Activated CD4-positive, alpha-beta T cell treated with anti-CD3 and anti-CD28 coated beads for 36 hours (primary cell): Measurements from ENCODE around the gene NCAM1. TPM values are rescaled to one million over a fixed set of nuclear protein-coding genes. Genes with fewer than 3 reads are reported as not detected.

ENCODE experiments used
- ATAC-seq: fragments of 200-7000 bp; cut with Tn5 transposase; one replicate; pipeline ENCODE4 v1.10.0; 2021; ENCODE audit warnings: mild to moderate bottlenecking, moderate library complexity
- CTCF ChIA-PET: fragments of 350-600 bp; sonication (Branson Sonifier 250); formaldehyde crosslinking; loops from one replicate; lab custom pipeline; 2021; ENCODE audit warnings: antibody characterized with exemption; lab: Charles Lee
- POLR2A ChIA-PET: fragments of 350-600 bp; sonication (Branson Sonifier 250); formaldehyde crosslinking; loops from one replicate; lab custom pipeline; 2021; ENCODE audit warnings: antibody characterized with exemption, inconsistent platforms; lab: Charles Lee
- DNase-seq: peaks from one replicate; pipeline ENCODE4 v3.0.0-alpha.2; 2020
- H3K27ac Mint-ChIP-seq: one replicate; pipeline ENCODE4 v1.8.0; 2021; ENCODE audit warnings: mixed read lengths
- H3K27me3 Mint-ChIP-seq: one replicate; pipeline ENCODE4 v1.8.0; 2021; ENCODE audit warnings: mixed read lengths
- H3K36me3 Mint-ChIP-seq: one replicate; pipeline ENCODE4 v1.8.0; 2021; ENCODE audit warnings: low read depth, mixed read lengths
- H3K4me1 Mint-ChIP-seq: one replicate; pipeline ENCODE4 v1.8.0; 2021; ENCODE audit warnings: mixed read lengths
- H3K4me3 Mint-ChIP-seq: one replicate; pipeline ENCODE4 v1.8.0; 2021; ENCODE audit warnings: mild to moderate bottlenecking, moderate library complexity, mixed read lengths
- H3K9me3 Mint-ChIP-seq: one replicate; pipeline ENCODE4 v1.8.0; 2021; ENCODE audit warnings: low read depth, mixed read lengths
- intact Hi-C, 2 experiments: fragments of 100-400 bp; cut with DNase I in 1 of 2; cut with micrococcal nuclease in 1 of 2; formaldehyde crosslinking; loops; one replicate each; pipeline versions ENCODE4 v1.14.2 to v1.15.1; 2022 to 2024; cut with DNase I, micrococcal nuclease
- total RNA-seq, 2 experiments: library from RNA; stranded (reverse); gene quantifications; one replicate each; pipeline ENCODE4 v1.2.3, GENCODE V29; 2021

The NCAM1 gene
- total RNA-seq, 2 experiments from 2014 or later: 0.09 to 0.14 TPM

DNA sequence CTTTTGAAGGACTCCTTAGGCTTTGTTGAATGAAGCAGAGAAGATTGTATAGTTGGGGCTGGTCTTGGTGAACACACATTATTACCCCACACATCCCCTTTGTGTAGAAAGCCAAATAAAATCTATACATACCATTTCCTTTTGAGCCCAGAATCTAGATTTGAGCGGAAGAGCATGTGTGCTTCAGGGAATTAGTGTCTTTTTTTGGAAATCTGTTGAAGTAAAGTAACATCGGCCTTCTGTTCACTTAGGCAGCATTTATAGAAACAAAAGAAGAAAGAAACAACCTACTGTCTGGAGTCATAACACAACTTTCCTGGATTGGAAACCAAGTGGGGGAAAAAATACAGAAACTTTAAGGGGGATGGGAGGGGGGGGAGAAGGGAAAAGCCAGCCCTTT is 315.2 kb downstream of the NCAM1 start:
- ChIA-PET CTCF (interaction anchor here (0.6 kb wide), 1 partner anchor 996 kb away, joined by 3 read pairs; no protein-coding TSS in a partner anchor), POLR2A (no interaction called here)
- Mint-ChIP-seq H3K27ac (no peak overlapping the region), H3K4me1 (no peaks in the 10 kb centered on the region), H3K4me3 (no peak overlapping the region), H3K27me3 (no peaks in the 10 kb centered on the region), H3K36me3 (no peaks in the 10 kb centered on the region), H3K9me3 (no peaks in the 10 kb centered on the region)
- ATAC-seq (no peak), DNase-seq (no peak)
- intact Hi-C loops: no loop called here

DNA sequence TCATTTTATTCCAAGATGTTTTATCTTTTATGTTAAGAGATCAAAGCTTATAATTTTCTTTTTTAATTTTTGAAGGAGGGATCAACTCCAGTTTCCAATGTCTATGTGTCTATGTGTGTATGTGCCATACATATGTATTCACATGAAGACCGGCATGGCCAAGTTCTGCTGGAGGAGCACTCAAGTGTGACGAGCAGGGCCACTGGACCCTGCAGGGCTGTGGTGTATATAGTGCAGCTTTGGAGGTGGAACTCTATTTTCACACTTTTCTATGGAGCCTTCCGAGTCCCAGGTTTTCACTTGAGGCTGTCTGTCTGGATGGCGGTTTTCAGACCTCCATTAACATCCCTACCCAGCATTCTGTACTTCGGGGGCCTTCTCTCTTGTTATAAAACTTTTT is 316.7 kb downstream of the NCAM1 start:
- H3K27me3 Mint-ChIP-seq: no peaks in the 10 kb centered on the region
- no peaks in the 10 kb centered on the region for H3K9me3 Mint-ChIP-seq
- CTCF ChIA-PET: interaction anchor here (0.6 to 0.8 kb wide), 2 partner anchors 171 to 762 kb away, joined by 3 to 5 read pairs; no protein-coding TSS in a partner anchor

DNA sequence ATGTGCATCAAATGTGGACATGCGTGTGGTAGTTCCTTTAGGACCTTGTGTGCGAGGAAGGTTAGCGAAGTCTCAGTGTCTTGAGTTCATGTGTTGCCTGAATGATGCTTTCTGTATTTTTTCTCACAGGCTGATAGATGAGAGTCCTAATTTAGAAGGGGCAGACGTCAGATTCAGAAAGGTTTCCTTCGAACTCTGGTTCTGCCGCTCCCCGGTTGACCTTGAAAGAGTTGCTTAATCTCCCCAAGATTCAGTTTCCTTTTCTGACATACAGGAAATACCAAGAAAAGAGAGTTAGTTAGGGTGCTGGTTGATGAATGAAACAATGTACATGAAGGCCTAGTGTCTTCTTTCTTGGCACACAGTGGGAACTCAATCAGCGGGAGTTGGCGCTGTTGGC is 317.3 kb downstream of the NCAM1 start:
- Mint-ChIP-seq H3K4me3 (no peak overlapping the region), H3K9me3 (no peaks in the 10 kb centered on the region), H3K36me3 (no peaks in the 10 kb centered on the region), H3K27me3 (no peaks in the 10 kb centered on the region), H3K27ac (no peak overlapping the region), H3K4me1 (no peaks in the 10 kb centered on the region)
- intact Hi-C loops: no loop called here
- ATAC-seq (no peak), DNase-seq (no peak)
- ChIA-PET CTCF (no interaction called here), POLR2A (no interaction called here)

More for the DNA sequence above, 316.7 kb downstream of the NCAM1 start:
- no peak overlapping the region for H3K4me3 Mint-ChIP-seq
- ATAC-seq: no peak
- POLR2A ChIA-PET: no interaction called here
- H3K36me3 Mint-ChIP-seq: no peaks in the 10 kb centered on the region
- no peak for DNase-seq
- intact Hi-C loops: no loop called here
- no peak overlapping the region for H3K27ac Mint-ChIP-seq
- no peaks in the 10 kb centered on the region for H3K4me1 Mint-ChIP-seq

DNA sequence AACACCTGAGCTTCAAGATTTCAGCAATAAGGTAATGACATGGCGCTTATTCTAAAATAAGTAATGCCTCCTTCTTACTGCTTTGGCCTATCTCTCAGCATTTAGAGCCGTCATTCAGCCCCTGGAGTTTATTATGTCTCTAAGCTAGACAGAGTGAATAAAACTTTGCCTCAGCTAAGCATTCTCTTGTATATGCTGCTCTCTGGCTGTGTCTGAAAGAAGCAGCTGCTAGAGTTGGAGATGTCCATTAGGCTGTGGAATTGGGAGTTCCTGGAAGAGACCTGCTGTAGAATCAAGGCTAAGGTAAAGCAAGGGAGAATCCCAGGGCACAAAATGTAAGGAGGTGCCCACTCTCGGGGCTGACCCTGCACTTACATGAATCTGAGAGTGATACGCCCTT is 317.7 kb downstream of the NCAM1 start:
- CTCF ChIA-PET: no interaction called here
- POLR2A ChIA-PET: no interaction called here
- no peak overlapping the region for H3K27ac Mint-ChIP-seq
- ATAC-seq (no peak), DNase-seq (no peak)
- no peaks in the 10 kb centered on the region for H3K4me1 Mint-ChIP-seq
- no peaks in the 10 kb centered on the region for H3K36me3 Mint-ChIP-seq
- H3K4me3 Mint-ChIP-seq: no peak overlapping the region
- no peaks in the 10 kb centered on the region for H3K27me3 Mint-ChIP-seq
- no peaks in the 10 kb centered on the region for H3K9me3 Mint-ChIP-seq
- intact Hi-C loops: no loop called here

DNA sequence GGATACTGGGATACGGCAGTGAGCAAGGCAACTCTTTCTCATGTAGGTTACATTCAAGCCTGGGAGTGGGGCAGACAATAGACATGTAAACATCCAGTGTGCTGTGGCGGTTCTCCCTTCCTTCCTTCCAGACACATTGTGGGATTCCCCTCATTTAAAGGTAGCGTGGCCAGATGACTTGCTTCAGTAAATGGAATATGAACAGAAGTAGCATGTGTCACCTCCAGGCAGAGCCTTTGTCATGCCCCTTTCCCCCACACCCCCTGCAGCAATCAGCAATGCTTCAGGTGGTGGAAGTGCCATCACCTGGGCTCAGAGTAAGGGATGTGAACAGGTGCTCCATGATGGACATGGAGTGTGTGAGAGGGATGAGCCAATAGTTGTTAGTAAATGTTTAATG is 318.4 kb downstream of the NCAM1 start:
- Mint-ChIP-seq H3K4me3 (no peak overlapping the region), H3K36me3 (no peaks in the 10 kb centered on the region), H3K27ac (no peak overlapping the region), H3K9me3 (no peaks in the 10 kb centered on the region), H3K27me3 (no peaks in the 10 kb centered on the region), H3K4me1 (no peaks in the 10 kb centered on the region)
- ATAC-seq: no peak
- ChIA-PET POLR2A (no interaction called here), CTCF (no interaction called here)
- DNase-seq: no peak
- intact Hi-C loops: no loop called here

DNA sequence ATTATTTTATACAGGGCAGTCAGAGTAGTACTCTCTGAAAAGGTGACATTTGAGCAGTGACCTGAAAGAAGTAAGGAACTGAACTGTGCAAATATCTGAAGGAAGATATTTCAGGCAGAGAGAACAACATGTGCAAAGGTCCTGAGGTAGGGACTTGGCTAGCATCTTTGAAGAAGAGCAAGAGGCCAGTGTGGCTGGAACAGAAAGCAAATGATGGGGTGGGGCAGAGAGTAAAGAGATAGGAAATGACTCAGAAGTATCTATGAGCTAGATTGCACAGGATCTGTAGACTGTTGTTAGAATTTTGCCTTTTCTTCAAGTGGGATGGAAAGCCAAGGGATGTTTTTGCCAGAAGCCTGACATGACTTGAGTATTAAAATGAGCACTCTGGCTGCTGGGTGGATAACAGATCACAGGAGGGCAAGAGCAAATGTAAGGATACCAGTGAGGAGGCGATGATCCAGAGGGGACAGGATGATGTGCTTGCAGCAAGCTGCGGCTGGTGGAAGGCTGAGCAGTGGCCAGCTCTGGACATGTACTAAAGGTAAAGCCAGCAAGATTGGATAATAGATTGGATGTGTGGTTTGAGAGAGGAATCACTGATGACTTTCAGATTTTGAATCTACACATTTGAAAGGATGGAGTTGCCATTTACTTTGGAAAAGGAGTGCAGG is 320.0 kb downstream of the NCAM1 start:
- no peak for ATAC-seq
- no peaks in the 10 kb centered on the region for H3K36me3 Mint-ChIP-seq
- no peaks in the 10 kb centered on the region for H3K4me1 Mint-ChIP-seq
- DNase-seq: no peak
- intact Hi-C loops: loop anchor here in 1 of 2 experiments (10.0 kb wide), 1 partner anchor 166 kb away; no protein-coding TSS in a partner anchor
- POLR2A ChIA-PET: no interaction called here
- no peak overlapping the region for H3K4me3 Mint-ChIP-seq
- H3K9me3 Mint-ChIP-seq: no peaks in the 10 kb centered on the region
- H3K27me3 Mint-ChIP-seq: no peaks in the 10 kb centered on the region
- CTCF ChIA-PET: interaction anchor here (1.8 kb wide), 1 partner anchor 693 kb away, joined by 5 read pairs; no protein-coding TSS in a partner anchor
- no peak overlapping the region for H3K27ac Mint-ChIP-seq

DNA sequence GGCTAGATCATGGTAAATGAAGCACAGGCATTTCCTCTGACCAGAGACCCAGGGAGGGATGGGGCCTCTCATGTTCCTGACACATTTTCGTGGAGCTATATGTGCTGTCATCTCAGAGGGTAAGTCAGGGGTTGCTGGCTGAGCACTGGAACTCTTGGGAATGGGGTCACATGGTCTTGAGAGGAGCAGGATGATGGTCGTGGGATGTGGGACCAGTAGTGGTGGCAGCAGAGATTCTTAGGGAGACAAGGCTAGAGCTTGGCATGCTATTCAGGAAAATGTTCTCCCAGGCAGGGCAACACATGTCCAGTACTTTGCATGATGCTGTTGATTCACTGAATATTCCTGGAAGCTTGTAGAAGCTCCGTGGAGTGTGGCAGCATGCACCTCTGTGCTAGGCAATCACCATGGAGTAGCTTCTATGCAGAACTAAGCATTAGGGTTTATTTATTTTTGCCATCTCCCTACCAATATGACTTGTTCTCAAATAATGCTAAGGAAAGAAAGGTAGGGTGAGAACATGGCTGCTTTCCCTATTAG is 321.7 kb downstream of the NCAM1 start:
- H3K36me3 Mint-ChIP-seq: no peaks in the 10 kb centered on the region
- no peak overlapping the region for H3K4me3 Mint-ChIP-seq
- ATAC-seq: no peak
- CTCF ChIA-PET: interaction anchor here (0.6 to 1.8 kb wide), 3 partner anchors 695 to 1040 kb away, joined by 3 to 5 read pairs (median 5); no protein-coding TSS in a partner anchor
- POLR2A ChIA-PET: no interaction called here
- no peaks in the 10 kb centered on the region for H3K4me1 Mint-ChIP-seq
- H3K9me3 Mint-ChIP-seq: no peaks in the 10 kb centered on the region
- H3K27ac Mint-ChIP-seq: no peak overlapping the region
- no peaks in the 10 kb centered on the region for H3K27me3 Mint-ChIP-seq
- no peak for DNase-seq
- intact Hi-C loops: loop anchor here in 1 of 2 experiments (10.0 kb wide), 1 partner anchor 168 kb away; no protein-coding TSS in a partner anchor

DNA sequence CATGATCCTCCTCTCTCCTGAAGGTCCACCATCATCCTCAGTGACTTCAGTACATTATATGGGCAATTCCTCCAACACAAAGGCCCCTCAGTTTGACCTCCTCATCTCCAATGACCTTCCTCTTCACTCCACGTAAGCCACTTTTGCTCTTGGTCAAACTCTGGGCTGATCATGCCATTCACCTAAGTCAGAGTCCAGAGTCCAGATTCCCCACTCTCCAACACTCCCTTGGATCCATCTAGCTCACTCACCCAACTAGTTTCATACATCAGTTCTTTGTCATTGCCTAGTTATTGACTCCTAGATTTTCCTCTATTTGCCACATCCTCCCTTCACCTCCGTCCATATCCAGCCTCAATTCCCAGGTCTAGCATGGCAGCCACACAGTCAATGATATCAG is 322.7 kb downstream of the NCAM1 start:
- no peak for ATAC-seq
- no peaks in the 10 kb centered on the region for H3K27me3 Mint-ChIP-seq
- no peaks in the 10 kb centered on the region for H3K9me3 Mint-ChIP-seq
- no peak for DNase-seq
- no peaks in the 10 kb centered on the region for H3K36me3 Mint-ChIP-seq
- ChIA-PET CTCF (no interaction called here), POLR2A (no interaction called here)
- intact Hi-C loops: loop anchor here in 1 of 2 experiments (10.0 kb wide), 1 partner anchor 169 kb away; no protein-coding TSS in a partner anchor
- H3K4me1 Mint-ChIP-seq: no peaks in the 10 kb centered on the region
- H3K27ac Mint-ChIP-seq: no peak overlapping the region
- no peak overlapping the region for H3K4me3 Mint-ChIP-seq

DNA sequence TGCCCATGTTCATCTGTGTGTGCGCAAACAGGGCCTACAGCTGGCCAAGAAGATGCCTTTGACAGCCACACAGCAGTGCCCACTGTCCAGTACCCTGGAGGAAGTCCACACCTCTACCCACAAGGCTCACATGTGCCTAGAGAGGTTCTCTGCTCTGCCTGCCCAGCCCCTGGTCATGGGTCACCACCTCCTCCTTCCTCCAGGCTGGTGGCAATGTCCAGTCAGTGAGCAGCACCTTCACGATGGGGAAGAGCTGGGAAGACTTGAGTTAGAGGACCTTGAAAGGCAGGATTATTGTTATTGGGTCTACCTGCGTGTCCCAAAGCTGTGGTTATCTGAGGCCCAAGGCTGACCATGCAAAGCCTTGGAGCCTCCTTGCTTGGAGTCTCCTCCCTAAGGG is 324.8 kb downstream of the NCAM1 start:
- no peak for ATAC-seq
- no peaks in the 10 kb centered on the region for H3K9me3 Mint-ChIP-seq
- no peaks in the 10 kb centered on the region for H3K36me3 Mint-ChIP-seq
- no peaks in the 10 kb centered on the region for H3K27me3 Mint-ChIP-seq
- no peak overlapping the region for H3K27ac Mint-ChIP-seq
- ChIA-PET POLR2A (no interaction called here), CTCF (interaction anchor here (1.8 kb wide), 1 partner anchor 698 kb away, joined by 8 read pairs; no protein-coding TSS in a partner anchor)
- no peaks in the 10 kb centered on the region for H3K4me1 Mint-ChIP-seq
- no peak for DNase-seq
- intact Hi-C loops: loop anchor here (5.0 to 10.0 kb wide), 3 partner anchors 171 to 489 kb away; no protein-coding TSS in a partner anchor
- H3K4me3 Mint-ChIP-seq: no peak overlapping the region

DNA sequence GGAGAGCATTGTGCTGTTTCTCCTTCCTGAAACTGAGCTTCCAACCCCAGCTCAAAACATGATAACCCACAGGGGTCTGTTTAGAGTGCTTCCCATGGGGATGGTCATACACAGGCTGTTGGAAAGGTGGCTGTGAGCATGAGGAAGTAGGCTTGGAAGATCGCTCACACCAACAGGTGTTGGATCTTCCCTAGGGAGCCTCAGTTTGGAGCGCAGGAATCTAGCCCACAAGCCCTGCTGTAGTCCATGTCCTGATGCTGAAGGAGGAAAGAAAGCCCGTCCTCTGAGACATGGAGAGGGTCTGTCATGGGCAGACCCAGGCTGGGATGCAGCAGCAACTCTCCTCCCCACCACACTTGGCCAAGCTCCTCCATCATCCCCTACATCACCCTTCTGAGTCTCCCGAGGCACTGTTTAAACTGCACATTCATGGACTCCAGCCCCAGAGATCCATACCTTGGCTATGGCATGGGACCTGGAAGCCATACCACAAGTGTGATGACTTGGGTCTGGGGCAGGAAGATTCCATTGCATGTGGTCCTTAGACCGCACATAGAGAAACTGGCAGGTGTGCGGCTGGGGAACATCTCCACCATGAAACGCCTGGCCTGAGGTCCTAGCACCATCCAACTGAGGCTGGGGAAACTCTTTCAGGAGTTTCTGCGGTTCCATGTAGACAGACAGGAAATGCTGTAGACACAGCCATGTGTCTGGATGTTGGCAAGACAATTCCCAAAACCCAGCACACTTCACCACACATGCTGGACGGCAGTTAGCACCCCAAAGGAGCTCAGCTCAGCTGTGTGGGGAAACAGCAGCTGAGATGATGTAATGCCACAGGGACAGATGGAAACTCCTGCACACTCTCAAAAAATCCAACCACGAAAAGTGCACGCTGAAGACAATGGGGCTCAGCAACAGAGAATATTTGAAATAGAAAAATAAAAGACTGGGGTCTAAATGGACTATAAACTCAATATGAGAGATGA is 325.6 kb downstream of the NCAM1 start:
- DNase-seq: no peak
- intact Hi-C loops: loop anchor here (5.0 to 10.0 kb wide), 3 partner anchors 172 to 490 kb away; no protein-coding TSS in a partner anchor

DNA sequence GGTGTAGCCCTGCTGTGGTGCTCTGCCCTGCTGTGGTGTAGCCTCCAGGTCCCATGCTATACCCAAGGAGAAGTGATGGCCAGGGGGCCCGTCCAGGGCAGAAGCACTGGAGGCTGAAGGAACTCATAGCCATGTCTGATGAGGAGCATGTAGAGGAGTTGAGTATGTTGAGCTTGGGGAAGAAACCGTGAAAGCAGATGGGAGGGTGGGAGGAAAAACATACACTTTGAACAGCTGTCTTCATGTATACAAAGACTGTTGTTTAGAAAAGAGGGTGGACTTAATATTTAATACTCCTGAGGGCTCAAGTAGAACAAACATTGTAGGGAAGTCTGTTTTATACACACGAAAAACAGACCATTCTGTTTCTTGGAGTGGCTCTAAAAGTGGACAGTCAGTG is 326.6 kb downstream of the NCAM1 start:
- Mint-ChIP-seq H3K4me1 (no peaks in the 10 kb centered on the region), H3K4me3 (no peak overlapping the region), H3K36me3 (no peaks in the 10 kb centered on the region), H3K27me3 (no peaks in the 10 kb centered on the region), H3K27ac (no peak overlapping the region), H3K9me3 (no peaks in the 10 kb centered on the region)
- ATAC-seq (no peak), DNase-seq (no peak)
- intact Hi-C loops: loop anchor here (2.0 to 10.0 kb wide), 4 partner anchors 173 to 1069 kb away; no protein-coding TSS in a partner anchor
- ChIA-PET CTCF (interaction anchor here (3.8 kb wide), 1 partner anchor 700 kb away, joined by 42 read pairs; no protein-coding TSS in a partner anchor), POLR2A (no interaction called here)

More for the DNA sequence above, 325.6 kb downstream of the NCAM1 start:
- no peak for ATAC-seq
- POLR2A ChIA-PET: no interaction called here
- Mint-ChIP-seq H3K27ac (no peak overlapping the region), H3K4me3 (no peak overlapping the region), H3K4me1 (no peaks in the 10 kb centered on the region), H3K27me3 (no peaks in the 10 kb centered on the region), H3K36me3 (no peaks in the 10 kb centered on the region), H3K9me3 (no peaks in the 10 kb centered on the region)
- CTCF ChIA-PET: interaction anchor here (1.8 to 3.8 kb wide), 2 partner anchors 699 kb away, joined by 8 to 42 read pairs; no protein-coding TSS in a partner anchor
